Progenitor cell of endocrine pancreas (in vitro differentiated cells): ENCODE results near the gene CGRRF1. TPM values are rescaled to one million over a fixed set of nuclear protein-coding genes. Genes with fewer than 3 reads are reported as not detected.

ENCODE experiments used
- DNase-seq: peaks from one replicate; pipeline ENCODE4 v3.0.0; 2021; ENCODE audit warnings: low spot score; ENCODE audit not compliant: unreplicated experiment
- H3K27ac Mint-ChIP-seq: 2 replicates; pipeline ENCODE4 v1.8.0; 2021; ENCODE audit warnings: mild to moderate bottlenecking, moderate library complexity, mixed read lengths
- H3K27me3 Mint-ChIP-seq: 2 replicates; pipeline ENCODE4 v1.8.0; 2021; ENCODE audit warnings: mixed read lengths
- H3K36me3 Mint-ChIP-seq: 2 replicates; pipeline ENCODE4 v1.8.0; 2022; ENCODE audit warnings: mixed read lengths; ENCODE audit not compliant: insufficient read depth
- H3K4me1 Mint-ChIP-seq: 2 replicates; pipeline ENCODE4 v1.8.0; 2021; ENCODE audit warnings: low read depth, mixed read lengths
- H3K4me3 Mint-ChIP-seq: 2 replicates; pipeline ENCODE4 v1.8.0; 2021; ENCODE audit warnings: low read depth, mild to moderate bottlenecking, moderate library complexity, mixed read lengths
- H3K9me3 Mint-ChIP-seq: 2 replicates; pipeline ENCODE4 v1.8.0; 2021; ENCODE audit warnings: low read depth, mixed read lengths
- total RNA-seq: library from RNA; stranded (reverse); gene quantifications from 2 replicates; pipeline ENCODE4 v1.2.1, GENCODE V29; 2021
- TF ChIP-seq, protein P1 (sequence below): fragments of 200-600 bp; sonication (generic); IDR thresholded peaks from one replicate; pipeline ENCODE4 v1.5.0; 2021; ENCODE audit warnings: antibody characterized with exemption, mild to moderate bottlenecking; ENCODE audit not compliant: unreplicated experiment

The CGRRF1 gene
- total RNA-seq, 1 donor from 2014 or later, result 19.3 TPM

DNA sequence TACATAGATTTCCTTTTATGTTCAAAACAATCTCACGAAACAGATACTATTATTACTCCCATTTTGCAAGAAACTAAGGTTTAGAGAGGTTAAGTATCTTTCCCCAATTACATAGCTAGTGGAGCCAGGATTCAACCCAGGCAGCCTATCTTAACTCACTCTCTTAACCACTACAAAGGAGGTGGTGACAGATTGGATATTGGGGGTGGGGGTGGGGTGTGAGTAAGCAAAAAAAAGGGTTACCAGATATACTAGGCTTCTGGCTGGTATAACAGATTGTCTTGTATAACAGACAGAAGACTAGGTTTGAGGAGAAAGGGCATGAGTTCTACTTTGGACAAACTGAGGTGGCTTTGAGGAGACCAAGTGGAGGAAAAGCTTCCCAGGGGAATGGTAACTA is 23.0 kb upstream of the CGRRF1 start:
- peak overlapping the region; percentile 51 for H3K4me3 Mint-ChIP-seq
- H3K27ac Mint-ChIP-seq, result no peak overlapping the region
- no peak for DNase-seq
- H3K36me3 Mint-ChIP-seq, result peaks cover 12% of the 10 kb centered on the region
- TF ChIP-seq, protein P1, sequence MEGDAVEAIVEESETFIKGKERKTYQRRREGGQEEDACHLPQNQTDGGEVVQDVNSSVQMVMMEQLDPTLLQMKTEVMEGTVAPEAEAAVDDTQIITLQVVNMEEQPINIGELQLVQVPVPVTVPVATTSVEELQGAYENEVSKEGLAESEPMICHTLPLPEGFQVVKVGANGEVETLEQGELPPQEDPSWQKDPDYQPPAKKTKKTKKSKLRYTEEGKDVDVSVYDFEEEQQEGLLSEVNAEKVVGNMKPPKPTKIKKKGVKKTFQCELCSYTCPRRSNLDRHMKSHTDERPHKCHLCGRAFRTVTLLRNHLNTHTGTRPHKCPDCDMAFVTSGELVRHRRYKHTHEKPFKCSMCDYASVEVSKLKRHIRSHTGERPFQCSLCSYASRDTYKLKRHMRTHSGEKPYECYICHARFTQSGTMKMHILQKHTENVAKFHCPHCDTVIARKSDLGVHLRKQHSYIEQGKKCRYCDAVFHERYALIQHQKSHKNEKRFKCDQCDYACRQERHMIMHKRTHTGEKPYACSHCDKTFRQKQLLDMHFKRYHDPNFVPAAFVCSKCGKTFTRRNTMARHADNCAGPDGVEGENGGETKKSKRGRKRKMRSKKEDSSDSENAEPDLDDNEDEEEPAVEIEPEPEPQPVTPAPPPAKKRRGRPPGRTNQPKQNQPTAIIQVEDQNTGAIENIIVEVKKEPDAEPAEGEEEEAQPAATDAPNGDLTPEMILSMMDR, result no peak
- H3K4me1 Mint-ChIP-seq, result peaks cover 20% of the 10 kb centered on the region
- no peaks in the 10 kb centered on the region for H3K27me3 Mint-ChIP-seq
- no peaks in the 10 kb centered on the region for H3K9me3 Mint-ChIP-seq

DNA sequence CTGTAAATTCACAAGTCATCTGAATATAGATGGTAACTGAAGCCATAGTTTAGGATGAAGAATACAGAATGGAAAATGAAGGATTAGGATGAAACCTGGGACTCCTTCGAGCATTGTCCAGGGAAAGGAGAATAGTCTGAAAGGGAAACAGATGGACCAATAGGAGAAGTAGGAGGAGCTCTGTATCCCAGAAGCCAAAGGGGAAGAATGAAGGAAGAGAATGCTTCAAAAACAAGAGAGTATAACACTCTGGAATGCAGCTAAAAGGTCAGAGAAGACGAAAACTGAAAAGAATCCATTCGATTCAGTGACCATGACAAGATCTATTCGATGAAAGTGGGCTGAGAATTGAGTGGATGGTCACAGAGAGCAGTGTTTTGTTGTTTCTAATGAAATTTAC is 21.9 kb upstream of the CGRRF1 start:
- no peak for DNase-seq
- H3K4me3 Mint-ChIP-seq, result peak overlapping the region; percentile 86

DNA sequence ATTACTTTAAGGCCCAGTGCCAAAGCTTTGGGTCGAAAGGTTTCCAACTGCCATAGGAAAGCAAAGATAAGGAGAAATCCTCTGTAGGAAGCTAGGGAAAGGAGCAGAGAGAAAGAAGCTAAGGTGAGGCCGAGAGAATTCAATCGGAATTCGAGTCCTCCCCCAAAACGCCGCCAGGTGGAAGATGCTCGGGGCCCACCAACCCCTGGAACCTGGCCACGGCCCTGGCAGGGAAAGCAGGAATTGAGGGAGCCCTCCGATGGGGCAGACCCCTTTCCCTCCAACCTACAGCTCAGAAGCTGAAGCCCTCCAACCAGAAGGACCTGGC is 21.4 kb upstream of the CGRRF1 start:
- peaks cover 22% of the 10 kb centered on the region for H3K4me1 Mint-ChIP-seq
- H3K9me3 Mint-ChIP-seq, result no peaks in the 10 kb centered on the region

More for the DNA sequence above, 21.9 kb upstream of the CGRRF1 start:
- peaks cover 12% of the 10 kb centered on the region for H3K36me3 Mint-ChIP-seq
- H3K4me1 Mint-ChIP-seq, result peaks cover 20% of the 10 kb centered on the region
- H3K9me3 Mint-ChIP-seq, result no peaks in the 10 kb centered on the region
- no peaks in the 10 kb centered on the region for H3K27me3 Mint-ChIP-seq
- peak overlapping the region; percentile 98 for H3K27ac Mint-ChIP-seq
- TF ChIP-seq, protein P1, result no peak

DNA sequence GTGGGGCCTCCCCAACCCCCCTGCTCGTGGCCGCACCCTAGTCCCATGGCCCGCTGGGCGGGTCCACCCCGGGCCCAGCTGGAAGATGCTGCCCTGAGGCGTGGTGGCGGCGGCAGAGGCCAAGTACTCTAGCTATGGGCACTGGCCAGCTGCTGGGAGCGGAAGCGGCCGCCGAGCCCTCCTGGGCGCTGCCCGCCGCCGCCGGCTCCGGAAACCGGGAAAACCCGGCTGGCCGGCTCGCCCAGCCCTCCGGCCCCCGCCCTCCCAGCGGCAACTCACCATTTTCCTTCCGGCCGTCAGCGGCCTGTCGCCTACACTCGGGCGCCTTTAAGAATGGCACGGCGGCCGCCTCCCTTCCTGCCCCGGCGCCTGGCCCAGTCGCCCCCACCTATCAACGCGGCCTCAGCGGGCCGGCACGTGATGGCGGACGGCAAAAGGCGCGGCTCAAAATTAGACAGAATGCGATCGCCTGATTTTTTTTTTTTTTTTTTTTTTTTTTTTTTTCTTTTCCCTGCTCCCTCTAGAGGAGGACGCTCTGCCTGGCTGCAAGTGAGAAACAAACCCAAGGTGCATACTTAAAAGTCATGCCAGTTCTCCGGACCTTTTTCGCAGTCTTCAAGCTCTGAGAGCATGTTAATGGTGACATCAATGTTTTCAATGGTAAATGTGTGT is 20.9 kb upstream of the CGRRF1 start, which contains the start of gene GMFB:
GMFB (minus strand) TSS at position 335 of the 672 bp plus-strand sequence; CDS start at position 282, 53 bp downstream.
- Mint-ChIP-seq H3K36me3 (peaks cover 9% of the 10 kb centered on the region), H3K4me3 (peak within 1 kb of the TSS; percentile 86), H3K27ac (peak within 1 kb of the TSS; percentile 98), H3K4me1 (peaks cover 22% of the 10 kb centered on the region), H3K9me3 (no peaks in the 10 kb centered on the region), H3K27me3 (no peaks in the 10 kb centered on the region)
- peak; percentile 74 for DNase-seq
- TF ChIP-seq, protein P1, result peak; percentile 50

More for the DNA sequence above, 21.4 kb upstream of the CGRRF1 start:
- peak overlapping the region; percentile 86 for H3K4me3 Mint-ChIP-seq
- TF ChIP-seq, protein P1, result peak; percentile 49
- H3K27ac Mint-ChIP-seq, result peak overlapping the region; percentile 98
- peaks cover 9% of the 10 kb centered on the region for H3K36me3 Mint-ChIP-seq
- H3K27me3 Mint-ChIP-seq, result no peaks in the 10 kb centered on the region
- no peak for DNase-seq

DNA sequence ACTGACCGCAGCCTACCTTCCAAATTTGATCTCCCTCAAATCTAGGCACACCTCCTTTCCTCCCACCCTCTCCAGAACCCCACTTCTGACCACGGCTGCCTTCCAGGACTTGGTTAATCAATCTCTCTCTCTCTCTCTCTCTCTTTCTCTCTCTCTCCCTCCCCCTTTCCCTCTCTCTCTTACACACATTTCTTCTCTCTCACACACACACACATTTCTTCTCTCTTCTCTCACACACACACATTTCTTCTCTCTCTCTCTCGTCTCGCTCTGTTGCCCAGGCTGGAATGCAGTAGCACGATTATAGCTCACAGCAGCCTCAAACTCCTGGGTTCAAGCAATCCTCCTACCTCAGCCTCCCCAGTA is 20.4 kb upstream of the CGRRF1 start:
- peaks cover 9% of the 10 kb centered on the region for H3K36me3 Mint-ChIP-seq
- H3K4me3 Mint-ChIP-seq, result peak overlapping the region; percentile 86
- H3K9me3 Mint-ChIP-seq, result no peaks in the 10 kb centered on the region
- H3K4me1 Mint-ChIP-seq, result peaks cover 22% of the 10 kb centered on the region
- peak overlapping the region; percentile 89 for H3K27ac Mint-ChIP-seq
- no peaks in the 10 kb centered on the region for H3K27me3 Mint-ChIP-seq
- DNase-seq, result no peak
- TF ChIP-seq, protein P1, result no peak
